ENCODE measurements around the gene LIPT1. TPM values are rescaled to one million over a fixed set of nuclear protein-coding genes. Genes with fewer than 3 reads are reported as not detected.

Gene LIPT1
- total RNA-seq, 1 experiment from 2014 or later, result 7.4 TPM

DNA sequence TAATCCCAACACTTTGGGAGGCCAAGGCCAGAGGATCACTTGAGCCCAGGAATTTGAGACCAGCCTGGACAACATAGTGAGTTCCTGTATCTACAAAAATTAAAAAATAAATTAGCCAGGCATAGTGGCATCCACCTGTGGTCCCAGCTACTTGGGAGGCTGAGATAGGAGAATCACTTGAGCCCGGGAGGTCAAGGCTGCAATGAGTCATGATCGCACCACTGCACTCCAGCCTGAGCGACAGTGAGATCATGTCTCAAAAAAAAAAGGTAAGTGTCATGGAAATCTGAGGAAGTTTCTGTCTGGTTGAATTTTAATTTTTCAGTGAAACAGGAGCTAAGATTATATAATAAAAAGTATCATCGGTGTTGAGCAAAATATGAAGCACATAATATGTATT lies 15.8 kb upstream of the LIPT1 start:
- H3K4me1 ChIP-seq (ENCODE audit: insufficient read depth, low read length, poor library complexity, severe bottlenecking), result peaks cover 10% of the 10 kb centered on the region
- H3K36me3 ChIP-seq (ENCODE audit: insufficient read depth, low read length, poor library complexity, severe bottlenecking), result no peaks in the 10 kb centered on the region
- ChIA-PET POLR2A (ENCODE audit: low non-redundant PET) (no interaction called here), CTCF (interaction anchor here (0.6 kb wide), 1 partner anchor 105 kb away, joined by 3 read pairs; no protein-coding TSS in a partner anchor)
- H3K9me3 ChIP-seq (ENCODE audit: low read depth, low read length, poor library complexity, severe bottlenecking), result no peaks in the 10 kb centered on the region
- DNase-seq (ENCODE audit: low spot score), result no peak
- TF ChIP-seq, protein P1, sequence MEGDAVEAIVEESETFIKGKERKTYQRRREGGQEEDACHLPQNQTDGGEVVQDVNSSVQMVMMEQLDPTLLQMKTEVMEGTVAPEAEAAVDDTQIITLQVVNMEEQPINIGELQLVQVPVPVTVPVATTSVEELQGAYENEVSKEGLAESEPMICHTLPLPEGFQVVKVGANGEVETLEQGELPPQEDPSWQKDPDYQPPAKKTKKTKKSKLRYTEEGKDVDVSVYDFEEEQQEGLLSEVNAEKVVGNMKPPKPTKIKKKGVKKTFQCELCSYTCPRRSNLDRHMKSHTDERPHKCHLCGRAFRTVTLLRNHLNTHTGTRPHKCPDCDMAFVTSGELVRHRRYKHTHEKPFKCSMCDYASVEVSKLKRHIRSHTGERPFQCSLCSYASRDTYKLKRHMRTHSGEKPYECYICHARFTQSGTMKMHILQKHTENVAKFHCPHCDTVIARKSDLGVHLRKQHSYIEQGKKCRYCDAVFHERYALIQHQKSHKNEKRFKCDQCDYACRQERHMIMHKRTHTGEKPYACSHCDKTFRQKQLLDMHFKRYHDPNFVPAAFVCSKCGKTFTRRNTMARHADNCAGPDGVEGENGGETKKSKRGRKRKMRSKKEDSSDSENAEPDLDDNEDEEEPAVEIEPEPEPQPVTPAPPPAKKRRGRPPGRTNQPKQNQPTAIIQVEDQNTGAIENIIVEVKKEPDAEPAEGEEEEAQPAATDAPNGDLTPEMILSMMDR (conservative IDR thresholded peaks at IDR 0.05; ENCODE audit: low read depth, low read length), result no peak
- TF ChIP-seq EZH2 (IDR thresholded peaks at IDR 0.05; ENCODE audit: borderline replicate concordance, low read depth, low read length, poor library complexity, severe bottlenecking), result no peak
- H3K27ac ChIP-seq (ENCODE audit: low read depth, low read length, poor library complexity, severe bottlenecking), result no peak overlapping the region
- peaks cover 37% of the 10 kb centered on the region for H3K27me3 ChIP-seq (replicated peaks; ENCODE audit: insufficient read depth, low read depth, low read length, poor library complexity)
- no peak overlapping the region for H3K4me3 ChIP-seq (ENCODE audit: low read depth, low read length, poor library complexity, severe bottlenecking)
- intact Hi-C loops (cut with micrococcal nuclease; ENCODE audit: unreplicated experiment), result no loop called here
- BruUV-seq (replicated peaks), result no TSS peak

DNA sequence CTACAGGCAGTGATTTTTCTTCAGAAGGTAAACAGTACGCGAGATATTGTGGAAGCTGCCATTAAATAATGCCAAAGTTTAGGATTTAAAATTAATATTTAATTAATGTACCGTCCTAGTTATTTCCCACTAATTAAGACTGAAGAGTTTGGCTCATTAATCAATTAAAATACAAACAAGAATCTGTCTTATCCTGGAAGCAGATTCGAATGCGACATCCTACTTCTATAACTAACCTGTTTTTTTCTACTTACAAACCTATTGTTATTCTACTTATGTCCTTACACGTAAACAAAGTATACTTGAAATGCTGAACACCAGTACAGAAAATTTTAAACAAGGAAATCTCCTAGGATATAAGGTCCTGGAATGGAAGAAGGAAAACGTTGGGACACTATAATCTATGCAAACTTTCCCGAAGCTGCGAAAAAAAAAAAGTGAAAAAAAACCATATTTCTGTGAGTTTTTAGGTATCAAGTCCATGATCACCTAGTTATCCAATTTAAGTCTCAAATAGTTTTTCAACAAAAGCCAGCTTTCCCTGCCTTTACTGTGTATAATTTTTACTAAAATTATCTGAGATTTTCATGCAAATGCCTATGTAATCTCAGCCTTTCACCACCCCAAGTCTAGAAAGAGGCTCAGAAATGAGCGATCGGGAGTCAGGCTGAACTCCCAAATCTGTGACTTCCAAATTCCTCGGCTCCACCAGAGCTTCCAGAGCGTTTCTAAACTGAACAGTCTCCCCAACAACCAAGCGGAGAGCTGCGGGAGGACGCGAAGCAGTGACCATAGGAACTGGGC lies 14.5 kb upstream of the LIPT1 start:
- ChIA-PET POLR2A (ENCODE audit: low non-redundant PET) (no interaction called here), CTCF (interaction anchor here (1.0 kb wide), 1 partner anchor 74 kb away, joined by 3 read pairs; no protein-coding TSS in a partner anchor)
- Histone ChIP-seq H3K27ac (ENCODE audit: low read depth, low read length, poor library complexity, severe bottlenecking) (no peak overlapping the region), H3K9me3 (ENCODE audit: low read depth, low read length, poor library complexity, severe bottlenecking) (no peaks in the 10 kb centered on the region), H3K4me1 (ENCODE audit: insufficient read depth, low read length, poor library complexity, severe bottlenecking) (peaks cover 10% of the 10 kb centered on the region), H3K4me3 (ENCODE audit: low read depth, low read length, poor library complexity, severe bottlenecking) (peak overlapping the region; percentile 65), H3K36me3 (ENCODE audit: insufficient read depth, low read length, poor library complexity, severe bottlenecking) (no peaks in the 10 kb centered on the region), H3K27me3 (replicated peaks; ENCODE audit: insufficient read depth, low read depth, low read length, poor library complexity) (peaks cover 37% of the 10 kb centered on the region)
- no TSS peak for BruUV-seq (replicated peaks)
- TF ChIP-seq, protein P1 (conservative IDR thresholded peaks at IDR 0.05; ENCODE audit: low read depth, low read length), result no peak
- no peak for TF ChIP-seq EZH2 (IDR thresholded peaks at IDR 0.05; ENCODE audit: borderline replicate concordance, low read depth, low read length, poor library complexity, severe bottlenecking)
- intact Hi-C loops (cut with micrococcal nuclease; ENCODE audit: unreplicated experiment), result no loop called here
- no peak for DNase-seq (ENCODE audit: low spot score)

DNA sequence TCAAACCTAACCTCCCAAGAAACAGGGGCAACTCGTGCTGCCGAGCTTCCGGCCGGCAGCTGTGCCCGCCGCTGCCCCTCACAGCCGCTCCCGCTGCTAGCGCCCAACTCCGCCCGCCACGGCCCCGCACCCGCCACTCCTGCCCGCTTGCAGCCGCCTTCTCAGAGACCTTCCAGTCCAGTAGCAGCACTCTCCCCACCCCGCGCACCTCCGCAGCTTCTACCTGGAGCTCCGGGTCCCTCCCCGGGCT lies 14.0 kb upstream of the LIPT1 start:
- TF ChIP-seq, protein P1 (conservative IDR thresholded peaks at IDR 0.05; ENCODE audit: low read depth, low read length), result no peak
- TF ChIP-seq EZH2 (IDR thresholded peaks at IDR 0.05; ENCODE audit: borderline replicate concordance, low read depth, low read length, poor library complexity, severe bottlenecking), result no peak
- TSS peak; percentile 43 for BruUV-seq (replicated peaks)
- peaks cover 10% of the 10 kb centered on the region for H3K4me1 ChIP-seq (ENCODE audit: insufficient read depth, low read length, poor library complexity, severe bottlenecking)
- no peaks in the 10 kb centered on the region for H3K36me3 ChIP-seq (ENCODE audit: insufficient read depth, low read length, poor library complexity, severe bottlenecking)
- H3K9me3 ChIP-seq (ENCODE audit: low read depth, low read length, poor library complexity, severe bottlenecking), result no peaks in the 10 kb centered on the region
- H3K27me3 ChIP-seq (replicated peaks; ENCODE audit: insufficient read depth, low read depth, low read length, poor library complexity), result peaks cover 37% of the 10 kb centered on the region
- POLR2A ChIA-PET (ENCODE audit: low non-redundant PET), result no interaction called here
- H3K4me3 ChIP-seq (ENCODE audit: low read depth, low read length, poor library complexity, severe bottlenecking), result peak overlapping the region; percentile 65
- no peak overlapping the region for H3K27ac ChIP-seq (ENCODE audit: low read depth, low read length, poor library complexity, severe bottlenecking)
- DNase-seq (ENCODE audit: low spot score), result peak; percentile 35
- CTCF ChIA-PET, result interaction anchor here (1.0 kb wide), 1 partner anchor 75 kb away, joined by 3 read pairs; no protein-coding TSS in a partner anchor
- intact Hi-C loops (cut with micrococcal nuclease; ENCODE audit: unreplicated experiment), result no loop called here

Data from A673 (cell line).